OCI-M2 (cell line): ENCODE measurements around the gene NDST1.

ENCODE experiments used
- DNase-seq: peaks from one replicate; lab custom pipeline; 2025; ENCODE audit not compliant: unreplicated experiment; lab: John Stamatoyannopoulos, UW

NDST1 gene

DNA sequence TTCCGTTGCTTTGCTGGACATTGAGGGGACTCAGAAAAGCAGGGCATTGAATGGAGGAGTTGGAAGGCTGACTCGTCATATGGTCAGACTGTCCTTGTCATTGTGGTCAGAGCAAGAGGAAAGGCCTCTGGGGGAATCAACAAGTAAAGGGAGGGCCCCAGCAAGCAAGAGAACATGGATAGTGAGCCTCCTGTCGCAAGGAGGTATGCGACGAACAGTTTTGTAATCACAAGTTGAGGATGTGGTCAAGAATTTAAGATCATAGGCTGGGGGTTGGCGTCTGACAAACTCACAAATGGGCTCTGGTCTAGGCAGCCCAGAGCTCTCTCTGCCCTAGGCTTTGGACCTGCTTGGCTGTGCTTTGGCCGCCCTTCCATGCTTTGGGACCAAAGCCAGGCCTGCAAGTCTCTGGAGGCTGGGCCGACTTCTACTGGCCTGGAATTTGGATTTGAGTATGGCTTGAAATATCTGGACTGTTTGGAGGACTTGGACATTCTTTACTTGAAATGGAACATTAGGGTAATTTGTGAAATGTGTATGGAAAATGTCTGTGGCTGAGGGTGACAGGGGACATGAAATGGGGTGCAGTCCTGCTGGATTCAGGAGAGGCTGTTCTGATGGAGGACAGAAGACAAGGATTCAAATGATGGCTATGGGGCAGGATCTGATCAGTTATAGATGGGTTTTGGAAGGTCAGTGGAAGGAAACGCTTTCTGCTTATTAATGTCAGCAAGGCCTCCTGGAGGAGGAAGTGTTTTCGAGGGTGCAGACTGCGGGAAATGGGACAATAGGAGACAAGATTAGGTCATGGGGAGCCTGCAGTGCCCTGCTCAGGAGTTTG is 19.2 kb upstream of the NDST1 start:
- no peak for DNase-seq

DNA sequence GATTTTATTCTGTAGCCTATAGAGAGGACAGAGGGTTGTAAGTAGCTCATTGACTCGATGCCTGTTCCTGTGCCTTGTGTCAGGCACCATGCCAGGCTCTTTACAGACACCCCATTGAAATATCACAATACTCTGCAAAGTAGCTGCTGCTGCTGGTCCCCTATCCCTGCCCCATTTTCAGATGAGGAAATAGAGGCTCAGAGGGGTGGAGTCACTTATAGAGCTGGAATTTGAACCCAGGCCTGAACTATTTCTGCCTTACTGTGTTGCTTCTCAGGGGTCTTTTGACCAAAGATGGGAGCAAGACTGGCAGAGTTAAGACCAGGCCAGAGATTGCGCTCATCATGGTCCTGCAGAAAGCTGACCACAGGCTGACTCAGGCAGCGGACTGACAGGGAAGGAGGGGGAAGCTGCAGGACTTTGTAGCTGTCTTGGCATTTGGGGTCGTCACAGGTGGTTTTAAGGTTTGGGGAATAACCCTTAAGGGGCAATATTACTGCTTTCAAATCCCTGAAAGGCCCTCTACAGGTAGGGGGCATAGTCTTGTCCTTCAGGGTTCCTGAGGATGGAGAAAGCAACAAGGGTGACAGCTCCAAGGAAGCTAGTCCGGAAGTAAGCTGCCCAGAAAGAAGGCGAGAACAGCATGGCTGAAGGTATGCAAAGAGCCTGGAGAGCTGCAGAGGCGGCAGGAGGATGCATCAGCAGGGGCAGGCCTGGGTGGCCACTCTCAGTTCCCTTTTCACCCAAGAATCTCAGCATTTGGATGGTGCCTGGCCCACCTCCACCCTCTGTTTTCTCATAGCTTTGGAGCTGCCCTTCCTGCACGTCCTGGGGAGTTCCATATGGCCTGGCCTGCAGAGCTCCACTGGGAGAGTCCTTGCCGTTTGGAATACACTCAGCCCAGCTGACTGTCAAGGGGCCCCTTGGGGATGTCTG is 18.3 kb upstream of the NDST1 start:
- no peak for DNase-seq

DNA sequence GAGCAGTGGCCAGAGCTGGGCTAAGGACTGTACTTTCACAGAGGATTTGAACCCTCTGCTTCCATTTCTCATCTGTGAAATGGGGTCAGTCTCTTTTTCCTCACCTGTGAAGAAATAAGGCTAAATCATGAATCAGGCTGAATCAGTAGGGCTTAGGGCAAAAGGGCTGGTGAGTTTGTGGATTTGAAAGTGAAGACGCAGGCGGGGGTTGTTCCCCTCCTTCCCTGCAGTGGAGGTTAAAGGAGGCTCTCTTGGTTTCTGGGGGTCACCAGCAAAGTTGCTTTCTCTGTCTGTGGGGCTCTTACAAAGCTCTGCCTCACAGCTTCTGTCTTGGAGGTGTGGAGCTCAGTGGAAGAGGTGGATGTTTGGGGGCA is 17.6 kb upstream of the NDST1 start:
- DNase-seq, result no peak

DNA sequence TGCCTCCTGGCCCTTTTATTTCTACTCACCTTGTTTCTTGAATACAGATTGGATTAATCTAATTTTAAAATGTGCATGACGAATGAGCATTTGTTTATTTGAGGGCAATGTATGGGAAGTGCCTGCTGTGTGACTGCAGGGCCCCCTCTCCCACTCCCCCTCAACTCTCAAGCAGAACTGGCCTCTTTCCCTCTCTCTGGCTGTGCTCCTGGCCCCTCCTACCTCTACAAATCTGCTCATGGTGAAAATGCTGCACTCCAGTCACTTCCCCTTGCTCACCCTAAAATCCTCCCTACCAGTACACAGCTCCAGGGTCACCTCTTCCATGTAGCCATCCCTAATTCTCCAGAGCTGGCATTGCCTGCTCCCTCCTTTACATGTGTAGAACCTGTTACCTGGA is 17.2 kb upstream of the NDST1 start:
- no peak for DNase-seq

DNA sequence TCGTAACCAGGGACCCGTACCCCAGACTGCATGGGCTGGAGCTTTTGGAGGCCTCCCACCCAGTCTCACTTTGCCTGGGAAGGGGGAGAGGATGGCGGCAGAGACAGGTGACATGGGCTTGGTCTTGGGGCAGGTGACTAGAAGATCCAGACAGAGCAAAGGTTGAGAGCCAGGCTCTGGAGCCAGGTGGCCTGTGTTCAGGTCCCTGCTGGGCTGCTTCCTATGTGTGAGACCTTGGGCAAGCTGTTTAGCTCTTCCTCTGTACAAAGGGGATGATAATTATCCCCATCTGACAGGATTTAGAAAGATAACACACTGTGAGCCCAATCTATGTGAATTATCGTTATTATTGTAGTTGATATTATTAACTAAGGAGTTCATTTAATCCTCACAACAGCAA is 16.1 kb upstream of the NDST1 start:
- DNase-seq, result no peak

DNA sequence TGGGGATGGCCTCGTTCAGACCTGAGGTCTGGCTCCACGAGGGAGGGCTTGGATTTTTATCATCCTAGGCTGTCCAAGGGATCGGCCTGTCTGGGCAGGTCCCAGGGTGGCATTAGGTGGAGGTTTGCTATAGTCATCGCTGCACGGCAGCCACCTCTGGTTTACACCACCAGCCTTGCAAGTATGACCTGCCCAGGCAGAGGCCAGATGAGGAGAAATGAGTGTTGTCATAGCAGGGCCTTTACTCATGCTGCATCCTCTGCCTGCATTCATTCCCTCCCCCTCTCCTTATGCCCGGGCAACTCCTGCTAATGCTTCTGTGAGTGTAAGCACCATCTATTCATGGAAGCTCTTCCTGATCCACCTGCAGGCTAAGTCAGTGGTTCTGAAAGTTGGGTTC is 15.3 kb upstream of the NDST1 start:
- DNase-seq, result no peak

DNA sequence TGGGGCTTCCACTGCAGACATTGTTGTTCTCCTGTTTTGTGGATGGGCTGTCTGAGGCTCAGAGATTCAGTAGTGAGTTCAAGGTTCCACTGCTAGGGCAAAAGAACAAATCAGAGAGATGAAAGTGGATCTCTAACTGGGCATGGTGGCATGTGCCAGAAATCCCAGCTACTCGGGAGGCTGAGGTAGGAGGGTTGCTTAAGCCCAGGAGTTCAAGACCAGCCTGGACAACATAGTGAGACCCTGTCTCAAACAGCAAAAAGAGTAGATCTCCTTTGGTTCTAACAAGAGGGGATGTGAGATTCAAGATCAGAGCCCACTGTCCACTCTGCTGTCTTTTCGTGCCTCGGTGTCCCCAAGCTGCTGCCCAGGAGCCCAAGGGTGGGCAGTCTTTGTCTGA is 11.8 kb upstream of the NDST1 start:
- DNase-seq, result no peak

DNA sequence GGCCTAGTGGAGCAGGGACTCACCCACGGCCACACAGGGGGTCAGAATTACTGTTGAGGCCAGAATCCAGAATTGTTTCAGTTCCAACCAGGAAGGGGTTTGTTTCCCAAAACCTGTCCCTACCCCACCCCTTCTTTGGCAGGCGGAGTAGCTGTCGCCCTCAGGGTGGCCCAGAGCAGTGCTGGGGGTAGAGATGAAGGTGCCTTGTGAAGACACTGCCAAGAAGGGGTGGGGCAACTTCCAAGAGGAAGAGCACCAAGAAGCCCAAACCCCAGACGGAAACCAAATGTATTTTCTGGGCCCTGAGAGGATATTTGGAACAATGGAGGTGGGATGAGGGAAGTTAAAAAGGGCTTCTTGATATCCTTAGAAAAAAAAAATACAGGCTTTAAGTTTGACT is 11.4 kb upstream of the NDST1 start:
- DNase-seq, result no peak

DNA sequence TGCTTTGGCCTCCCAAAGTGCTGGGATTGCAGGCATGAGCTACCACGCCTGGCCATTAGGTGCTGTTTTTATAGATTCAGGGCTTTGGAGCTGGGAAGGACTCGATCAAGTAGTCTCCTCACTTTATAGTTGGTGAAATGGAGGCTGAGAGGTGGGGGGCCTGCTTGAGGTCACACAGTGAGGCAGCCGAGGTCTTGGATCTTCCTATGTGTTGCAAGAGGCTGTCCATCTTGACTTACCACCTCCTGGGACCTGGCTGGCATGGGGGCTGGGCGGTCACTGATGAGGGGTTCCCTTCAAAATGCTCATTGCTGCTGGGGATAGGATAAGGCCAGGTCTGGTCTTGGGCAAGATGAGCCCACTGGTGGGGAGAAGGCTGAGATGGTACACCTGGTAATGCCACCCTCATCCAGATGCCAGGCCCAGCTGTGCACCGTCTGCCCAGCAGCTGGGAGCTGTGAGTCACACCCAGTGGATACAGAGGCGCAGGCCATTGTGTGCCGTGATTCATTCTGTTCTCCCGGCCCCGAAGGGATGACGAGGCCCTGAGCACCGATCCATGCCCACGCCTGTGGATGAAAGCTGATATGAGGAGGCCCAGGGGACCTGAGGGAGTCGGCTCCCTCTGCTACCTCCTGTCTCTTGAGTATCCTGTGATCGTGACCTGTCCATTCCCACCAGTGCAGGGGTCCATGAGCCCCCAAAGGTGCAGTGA is 10.5 kb upstream of the NDST1 start:
- DNase-seq, result no peak

DNA sequence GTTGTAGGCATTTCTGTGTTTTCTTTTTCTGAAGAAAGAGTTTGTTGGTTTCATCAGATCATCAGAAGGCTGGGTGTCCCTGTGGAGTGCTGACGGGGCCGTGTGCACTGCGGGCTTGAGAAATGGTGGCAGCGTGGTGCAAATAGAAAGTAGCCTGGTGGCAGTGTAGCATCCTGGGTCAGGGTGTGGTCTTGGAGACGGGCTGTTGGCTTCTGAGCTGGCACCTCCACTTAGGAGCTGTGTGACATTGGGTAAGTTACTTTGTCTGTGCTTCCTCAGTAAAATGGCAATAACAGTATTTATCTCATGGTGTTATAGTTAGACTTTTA is 10.0 kb upstream of the NDST1 start:
- no peak for DNase-seq

DNA sequence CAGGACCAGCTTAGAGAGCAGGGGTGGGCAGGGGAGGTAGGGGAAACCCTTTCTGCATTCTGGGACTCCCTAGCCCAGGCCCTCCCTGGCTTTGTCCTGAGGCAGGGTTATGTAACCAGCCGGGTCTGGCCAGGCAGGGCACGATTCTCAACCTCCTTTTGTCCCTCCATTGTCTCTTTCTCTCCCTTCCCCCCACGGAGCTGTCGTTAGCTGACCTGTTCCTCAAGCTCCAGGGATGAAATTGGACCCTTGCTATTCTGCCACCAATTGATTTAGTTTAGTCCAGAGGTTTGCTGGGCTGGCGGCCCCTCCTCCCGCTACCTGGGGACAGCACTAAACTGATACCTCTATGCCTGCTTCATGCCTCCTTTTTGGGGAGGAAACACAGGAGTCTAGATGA is 9.4 kb upstream of the NDST1 start:
- no peak for DNase-seq

DNA sequence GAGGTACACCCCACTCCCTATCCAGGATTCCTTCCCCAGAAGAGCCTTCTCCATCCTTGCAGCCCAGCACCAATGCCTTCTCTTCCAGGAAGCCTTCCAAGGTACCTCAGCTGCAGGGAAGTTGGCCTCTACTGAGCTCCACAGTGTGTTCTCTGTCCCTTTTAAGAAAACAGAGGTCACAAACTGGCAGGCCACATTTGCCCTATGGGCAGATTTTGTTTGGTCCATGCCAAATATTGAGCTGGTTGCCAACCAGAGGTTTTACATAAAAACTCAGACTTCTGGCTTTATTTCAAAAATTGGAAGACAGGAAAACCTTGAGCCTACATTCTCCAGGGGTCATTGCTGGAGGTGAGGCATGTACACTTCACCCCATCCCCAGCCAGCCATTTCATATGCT is 9.0 kb upstream of the NDST1 start:
- no peak for DNase-seq

DNA sequence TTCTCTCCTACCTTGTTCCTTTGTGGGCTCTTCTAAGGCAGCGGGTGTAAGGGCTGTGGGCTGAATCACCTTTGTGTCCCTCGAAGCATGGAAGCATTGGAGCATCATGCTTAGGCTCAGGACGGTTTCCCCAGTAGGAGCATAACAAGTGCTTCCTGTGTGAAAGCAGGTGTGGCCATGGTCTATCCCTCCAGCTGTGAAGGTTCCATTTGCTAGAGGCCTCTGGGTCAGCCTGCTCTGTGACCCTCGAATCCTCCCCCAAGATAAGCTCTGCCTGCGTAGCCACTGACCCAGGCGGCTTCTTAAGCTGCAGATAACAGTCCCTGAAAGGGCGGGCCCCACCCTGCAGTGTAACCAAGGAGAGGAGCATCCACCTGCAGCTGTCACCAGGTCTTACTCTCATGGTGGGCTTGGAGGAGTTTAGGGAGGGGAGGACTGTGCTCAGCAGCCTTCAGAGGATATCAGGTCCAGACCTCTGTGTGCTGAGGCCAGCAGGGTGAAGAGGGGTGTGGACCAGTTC is 8.4 kb upstream of the NDST1 start:
- no peak for DNase-seq

DNA sequence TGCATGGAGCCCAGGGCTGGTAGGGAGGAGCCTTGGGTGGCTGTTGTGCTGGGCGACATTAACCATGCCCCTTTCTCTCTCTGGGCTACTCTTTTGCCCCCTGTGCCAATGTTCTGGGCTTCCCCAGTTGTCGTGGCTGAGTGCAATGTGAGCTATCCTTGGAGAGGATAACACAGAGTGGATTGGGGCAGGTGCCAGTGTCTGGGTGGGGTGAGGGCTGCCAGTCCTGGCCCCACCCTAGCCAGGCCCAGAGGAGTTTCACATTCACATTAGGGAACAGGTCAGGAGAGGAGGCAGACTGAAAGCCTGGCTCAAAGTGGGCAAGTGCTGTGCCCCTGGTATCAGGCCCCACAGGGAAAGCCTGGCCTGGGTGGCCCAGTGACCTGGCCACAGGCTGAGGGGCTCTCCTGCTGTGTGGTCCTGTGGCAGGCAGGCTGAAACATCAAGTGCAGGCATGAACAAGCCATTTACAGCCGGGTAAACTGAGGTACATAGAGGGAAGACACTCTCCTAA is 7.5 kb upstream of the NDST1 start:
- DNase-seq, result no peak

DNA sequence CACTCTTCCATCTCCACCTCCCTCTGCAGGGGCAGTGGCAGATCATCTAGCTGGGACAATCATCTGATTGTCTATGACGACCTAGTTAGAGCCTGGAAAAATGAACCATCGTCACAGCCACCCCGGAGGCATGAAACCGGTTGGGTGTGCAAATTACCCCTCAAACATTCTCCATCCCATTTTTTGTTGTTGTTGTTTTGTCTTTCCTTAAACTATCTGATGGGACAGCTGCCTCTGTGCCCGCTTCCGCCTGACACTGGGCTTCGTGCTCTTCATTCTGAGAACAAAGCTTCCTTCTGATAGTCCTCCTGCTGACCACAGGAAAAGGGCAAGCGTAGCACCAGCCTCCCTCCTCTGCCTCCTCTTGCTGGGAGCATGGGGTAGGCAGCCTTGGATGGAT is 7.0 kb upstream of the NDST1 start:
- no peak for DNase-seq

DNA sequence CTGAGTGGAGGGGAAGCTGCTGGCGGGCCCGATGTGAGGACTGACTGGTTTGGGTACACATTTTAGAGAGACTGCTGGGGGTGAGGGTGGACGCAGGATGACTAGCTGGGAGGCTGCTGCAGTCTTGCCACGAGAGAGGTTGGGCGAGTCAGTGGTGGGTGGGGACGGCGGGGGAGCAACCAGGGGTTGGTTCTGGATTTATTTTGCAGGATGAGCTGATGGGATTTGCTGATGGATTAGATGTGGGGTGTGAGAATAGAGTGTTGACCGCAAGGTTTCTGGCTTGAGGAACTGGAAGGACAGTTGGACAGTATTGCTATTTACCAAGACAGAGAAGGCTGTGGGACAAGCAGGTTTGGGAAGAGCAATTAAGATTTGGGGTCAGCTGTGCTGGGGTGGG is 5.8 kb upstream of the NDST1 start:
- no peak for DNase-seq

DNA sequence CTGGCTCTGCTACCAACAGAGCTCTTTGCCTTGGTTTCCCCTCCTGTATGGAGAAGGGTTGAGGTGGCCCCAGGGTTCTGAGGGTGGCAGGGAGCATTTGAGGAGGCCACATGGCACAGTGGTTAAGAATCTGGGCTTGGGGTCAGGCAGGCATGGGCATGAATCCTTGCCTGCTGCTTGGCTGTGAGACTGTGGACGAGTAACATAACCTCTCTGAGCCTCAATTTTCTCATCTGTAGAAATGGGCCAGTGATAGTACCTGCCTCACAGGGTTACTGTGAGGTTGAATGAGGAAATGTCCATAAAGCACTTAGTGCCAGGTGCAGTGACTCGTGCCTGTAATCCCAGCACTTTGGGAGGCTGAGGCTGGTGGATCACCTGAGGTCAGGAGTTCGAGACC is 5.1 kb upstream of the NDST1 start:
- no peak for DNase-seq

DNA sequence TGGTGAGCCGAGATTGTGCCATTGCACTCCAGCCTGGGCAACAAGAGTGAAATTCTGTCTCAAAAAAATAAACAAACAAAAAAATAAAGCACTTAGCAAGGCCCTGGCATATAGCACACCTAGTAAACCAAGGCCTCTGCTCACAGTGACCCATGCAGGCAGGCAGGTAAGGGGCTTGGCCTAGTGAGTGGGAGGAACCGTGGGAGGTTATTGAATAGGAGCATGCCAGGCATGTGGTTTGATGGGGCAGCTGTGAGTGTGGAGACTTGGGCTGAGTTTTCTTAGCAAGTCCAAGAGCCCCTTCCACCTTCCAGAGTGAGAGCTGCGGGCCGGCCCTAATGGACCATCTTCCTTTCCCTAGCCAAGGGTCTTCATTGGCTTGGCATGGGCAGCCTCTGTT is 4.5 kb upstream of the NDST1 start:
- DNase-seq, result no peak

DNA sequence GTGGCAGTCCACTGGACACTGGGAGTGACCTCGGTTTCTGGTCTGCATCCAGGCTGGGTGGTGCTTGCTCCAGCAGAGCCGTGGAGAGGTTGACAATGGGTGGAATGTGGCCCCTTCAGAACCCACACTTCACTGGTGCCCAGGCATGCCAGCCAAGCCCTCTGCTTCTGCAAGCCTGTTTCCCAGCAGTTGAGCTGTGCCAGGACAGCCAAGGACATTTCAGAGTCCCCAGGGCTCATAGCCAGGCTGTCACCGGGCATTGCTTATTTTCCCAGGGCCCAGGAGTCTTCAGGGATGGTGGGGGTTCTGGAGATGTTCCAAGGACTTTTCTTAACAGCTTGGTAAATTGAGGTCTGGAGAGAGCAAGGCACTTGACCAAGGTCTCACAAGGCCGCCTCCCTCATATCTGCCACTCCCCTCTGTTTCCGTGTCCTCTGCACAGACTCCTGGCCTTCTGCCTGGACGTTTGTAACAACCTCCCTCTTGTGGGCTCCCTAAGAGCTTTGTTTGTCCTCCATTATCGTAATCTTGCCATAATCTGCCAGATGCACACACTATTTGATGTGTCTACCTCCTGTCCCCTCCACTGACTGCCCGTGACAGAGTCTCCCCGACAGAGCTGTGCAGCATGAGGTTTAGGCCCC is 3.8 kb upstream of the NDST1 start:
- DNase-seq, result no peak

DNA sequence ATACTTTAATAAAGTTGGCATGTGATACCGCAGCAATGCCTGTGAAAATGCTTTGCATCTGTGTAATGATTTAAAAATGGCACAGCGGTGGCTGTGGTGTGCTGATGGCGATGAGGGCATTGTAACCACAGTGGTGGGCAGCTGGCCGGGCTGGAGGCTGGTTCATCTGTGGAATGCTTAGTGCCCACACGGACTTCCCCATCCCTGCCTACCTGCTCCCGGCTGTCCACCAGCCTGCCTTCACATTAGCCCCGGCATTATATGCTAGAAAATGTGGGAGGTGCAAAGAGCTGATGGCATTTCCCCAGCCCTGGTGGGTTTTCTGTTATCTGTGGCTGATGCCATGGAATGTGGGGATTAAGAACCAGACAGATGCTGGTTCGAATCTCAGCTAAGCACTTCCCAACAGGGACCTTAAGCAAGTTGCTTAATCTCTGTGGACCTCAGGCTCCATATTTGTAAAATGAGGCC is 2.9 kb upstream of the NDST1 start:
- no peak for DNase-seq

DNA sequence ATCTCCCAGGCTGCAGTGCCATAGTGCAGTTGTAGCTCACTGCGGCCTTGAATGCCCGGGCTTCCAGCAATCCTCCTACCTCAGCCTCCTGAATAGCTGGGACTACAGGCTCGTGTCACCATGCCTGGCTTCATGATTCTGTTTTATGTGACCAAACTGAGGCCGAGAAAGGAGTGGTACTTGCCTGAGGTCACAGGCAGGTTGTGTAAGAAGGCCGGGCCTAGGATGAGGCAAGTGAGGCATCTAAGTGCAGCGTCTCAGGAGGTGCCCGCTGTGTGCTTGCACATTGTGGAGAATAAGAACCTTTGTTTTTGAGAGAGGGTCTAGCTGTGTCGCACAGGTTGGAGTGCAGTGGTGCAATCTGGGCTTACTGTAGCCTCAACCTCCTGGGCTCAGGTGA is 2.1 kb upstream of the NDST1 start:
- no peak for DNase-seq
